Thyroid gland (tissue), 4 donors: ENCODE data around the gene N4BP2.
"Not testable (repeated sequence)": the region's sequence is repeated elsewhere in the genome, so short reads cannot be mapped to it uniquely, and the experiment has no call there.

Experiments used
- POLR2A ChIP-seq, 2 donors: fragments of 450-650 bp; IDR thresholded peaks; one replicate each; pipeline ENCODE4 v1.6.1; 2017; ENCODE audit warnings: antibody characterized with exemption in 2 of 2, mild to moderate bottlenecking in 2 of 2, moderate library complexity in 1 of 2
- TF ChIP-seq, protein P1 (sequence below), 6 experiments: fragments of 200-600 bp in 3 of 6; fragments of 450-650 bp in 3 of 6; sonication (generic) in 3 of 6; IDR thresholded peaks; one replicate each; pipeline ENCODE4 v1.5.1; 2016 to 2019; ENCODE audit warnings: antibody characterized with exemption in 6 of 6, mild to moderate bottlenecking in 2 of 6, inconsistent platforms in 1 of 6, moderate library complexity in 1 of 6

DNA sequence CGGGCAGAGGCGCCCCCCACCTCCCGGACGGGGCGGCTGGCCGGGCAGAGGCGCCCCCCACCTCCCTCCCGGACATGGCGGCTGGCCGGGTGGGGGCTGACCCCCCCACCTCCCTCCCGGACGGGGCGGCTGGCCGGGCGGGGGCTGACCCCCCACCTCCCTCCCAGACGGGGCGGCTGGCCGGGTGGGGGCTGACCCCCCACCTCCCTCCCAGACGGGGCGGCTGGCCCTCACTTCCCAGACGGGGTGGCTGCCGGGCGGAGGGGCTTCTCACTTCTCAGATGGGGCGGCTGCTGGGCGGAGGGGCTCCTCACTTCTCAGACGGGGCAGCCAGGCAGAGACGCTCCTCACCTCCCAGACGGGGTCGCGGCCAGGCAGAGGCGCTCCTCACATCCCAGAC, 90.8 kb downstream of the N4BP2 start:
- TF ChIP-seq, protein P1, sequence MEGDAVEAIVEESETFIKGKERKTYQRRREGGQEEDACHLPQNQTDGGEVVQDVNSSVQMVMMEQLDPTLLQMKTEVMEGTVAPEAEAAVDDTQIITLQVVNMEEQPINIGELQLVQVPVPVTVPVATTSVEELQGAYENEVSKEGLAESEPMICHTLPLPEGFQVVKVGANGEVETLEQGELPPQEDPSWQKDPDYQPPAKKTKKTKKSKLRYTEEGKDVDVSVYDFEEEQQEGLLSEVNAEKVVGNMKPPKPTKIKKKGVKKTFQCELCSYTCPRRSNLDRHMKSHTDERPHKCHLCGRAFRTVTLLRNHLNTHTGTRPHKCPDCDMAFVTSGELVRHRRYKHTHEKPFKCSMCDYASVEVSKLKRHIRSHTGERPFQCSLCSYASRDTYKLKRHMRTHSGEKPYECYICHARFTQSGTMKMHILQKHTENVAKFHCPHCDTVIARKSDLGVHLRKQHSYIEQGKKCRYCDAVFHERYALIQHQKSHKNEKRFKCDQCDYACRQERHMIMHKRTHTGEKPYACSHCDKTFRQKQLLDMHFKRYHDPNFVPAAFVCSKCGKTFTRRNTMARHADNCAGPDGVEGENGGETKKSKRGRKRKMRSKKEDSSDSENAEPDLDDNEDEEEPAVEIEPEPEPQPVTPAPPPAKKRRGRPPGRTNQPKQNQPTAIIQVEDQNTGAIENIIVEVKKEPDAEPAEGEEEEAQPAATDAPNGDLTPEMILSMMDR (IDR thresholded peaks at IDR 0.05), result not testable (repeated sequence)
- not testable (repeated sequence) for TF ChIP-seq POLR2A (IDR thresholded peaks at IDR 0.05)
